Large intestine (tissue), 3 donors: Measurements from ENCODE around the gene IKZF4. TPM values are rescaled to one million over a fixed set of nuclear protein-coding genes. Genes with fewer than 3 reads are reported as not detected.
"Not testable (repeated sequence)": the region's sequence is repeated elsewhere in the genome, so short reads cannot be mapped to it uniquely, and the experiment has no call there.

ENCODE experiments used
- DNase-seq, 2 donors: peaks; one replicate each; pipeline versions ENCODE4 v3.0.0 to v3.0.0-alpha.2; 2013
- H3K27ac ChIP-seq: one replicate; pipeline ENCODE4 v1.5.1; 2013; ENCODE audit warnings: low read length
- H3K27me3 ChIP-seq: 2 replicates; pipeline ENCODE4 v1.6.1; 2013; ENCODE audit warnings: low read length; ENCODE audit not compliant: control insufficient read depth, insufficient read depth
- H3K36me3 ChIP-seq: 2 replicates; pipeline ENCODE4 v1.6.1; 2013; ENCODE audit warnings: low read length; ENCODE audit not compliant: control insufficient read depth, insufficient read depth
- H3K4me1 ChIP-seq: one replicate; pipeline ENCODE4 v1.6.1; 2013; ENCODE audit warnings: low read length; ENCODE audit not compliant: control insufficient read depth, insufficient read depth
- H3K4me3 ChIP-seq: one replicate; pipeline ENCODE4 v1.5.1; 2013; ENCODE audit warnings: low read length
- H3K9me3 ChIP-seq: one replicate; pipeline ENCODE4 v1.6.1; 2013; ENCODE audit warnings: mild to moderate bottlenecking, low read depth, low read length, moderate library complexity; ENCODE audit not compliant: control insufficient read depth
- WGBS: methylation state at CpG from one replicate; pipeline ENCODE4 v1.1.5; 2013; ENCODE audit warnings: low lambda C conversion rate; ENCODE audit not compliant: insufficient coverage; 5-methylcytosine and 5-hydroxymethylcytosine counted together
- polyA plus RNA-seq: library from polyadenylated mRNA; unstranded; fragments of 120-200 nt; gene quantifications from one replicate; pipeline ENCODE4 v1.2.1, GENCODE V29; 2013

IKZF4 gene
- polyA plus RNA-seq, 1 donor = 13.5 TPM

- Histone ChIP-seq H3K36me3 (peaks cover 49% of the 10 kb centered on the region), H3K4me1 (no peaks in the 10 kb centered on the region)
- no peak for DNase-seq
These were observed 38.4 kb upstream of the IKZF4 start for GRCh38 chr12:55982319-55982936.

GRCh38 chr12:55983232-55983842 is 37.5 kb upstream of the IKZF4 start:
- H3K9me3 ChIP-seq = no peaks in the 10 kb centered on the region
- WGBS = no CpG with 5 or more reads among the region's 4 CpGs
- no peaks in the 10 kb centered on the region for H3K4me1 ChIP-seq
- H3K36me3 ChIP-seq = peaks cover 55% of the 10 kb centered on the region
- H3K4me3 ChIP-seq = no peak overlapping the region
- no peaks in the 10 kb centered on the region for H3K27me3 ChIP-seq
- no peak overlapping the region for H3K27ac ChIP-seq
- no peak for DNase-seq

More at GRCh38 chr12:55982319-55982936, 38.4 kb upstream of the IKZF4 start:
- Histone ChIP-seq H3K4me3 (no peak overlapping the region), H3K27me3 (no peaks in the 10 kb centered on the region), H3K27ac (no peak overlapping the region), H3K9me3 (no peaks in the 10 kb centered on the region)
- WGBS = no CpG with 5 or more reads among the region's 3 CpGs

GRCh38 chr12:55984861-55985260 is 36.0 kb upstream of the IKZF4 start:
- Histone ChIP-seq H3K4me1 (no peaks in the 10 kb centered on the region), H3K4me3 (no peak overlapping the region), H3K27me3 (no peaks in the 10 kb centered on the region), H3K27ac (no peak overlapping the region), H3K9me3 (no peaks in the 10 kb centered on the region), H3K36me3 (peaks cover 63% of the 10 kb centered on the region)
- no peak for DNase-seq
- no CpG with 5 or more reads among the region's 2 CpGs for WGBS

GRCh38 chr12:55985341-55985740 is 35.5 kb upstream of the IKZF4 start:
- Histone ChIP-seq H3K27ac (no peak overlapping the region), H3K4me3 (no peak overlapping the region), H3K9me3 (no peaks in the 10 kb centered on the region), H3K36me3 (peaks cover 65% of the 10 kb centered on the region), H3K27me3 (no peaks in the 10 kb centered on the region), H3K4me1 (no peaks in the 10 kb centered on the region)
- DNase-seq = no peak
- WGBS = 100% methylated on average over 1 of the region's 4 CpGs

GRCh38 chr12:55985976-55986375 is 34.9 kb upstream of the IKZF4 start:
- H3K4me1 ChIP-seq, DNase-seq, H3K9me3 ChIP-seq, H3K27ac ChIP-seq, H3K4me3 ChIP-seq, H3K27me3 ChIP-seq: not testable (repeated sequence)
- H3K36me3 ChIP-seq = peaks cover 68% of the 10 kb centered on the region
- 100% methylated on average over 1 of the region's 7 CpGs for WGBS

GRCh38 chr12:55991110-55991509 is 29.7 kb upstream of the IKZF4 start:
- no peak for DNase-seq
- Histone ChIP-seq H3K9me3 (no peaks in the 10 kb centered on the region), H3K27ac (no peak overlapping the region), H3K27me3 (no peaks in the 10 kb centered on the region), H3K36me3 (peaks cover 80% of the 10 kb centered on the region), H3K4me1 (peaks cover 33% of the 10 kb centered on the region), H3K4me3 (no peak overlapping the region)
- no CpG with 5 or more reads among the region's 3 CpGs for whole genome bisulfite sequencing

- peak in 1 of 2 donors; percentile 50 for DNase-seq
- H3K36me3 ChIP-seq = peaks cover 62% of the 10 kb centered on the region
- peak overlapping the region; percentile 68 for H3K27ac ChIP-seq
- peaks cover 44% of the 10 kb centered on the region for H3K4me1 ChIP-seq
- H3K9me3 ChIP-seq = no peaks in the 10 kb centered on the region
- no CpG with 5 or more reads among the region's 4 CpGs for WGBS
- H3K27me3 ChIP-seq = no peaks in the 10 kb centered on the region
- H3K4me3 ChIP-seq = no peak overlapping the region
These were observed 27.5 kb upstream of the IKZF4 start for GRCh38 chr12:55993230-55993853.

GRCh38 chr12:55995366-55995765 is 25.5 kb upstream of the IKZF4 start:
- H3K27me3 ChIP-seq = no peaks in the 10 kb centered on the region
- peaks cover 50% of the 10 kb centered on the region for H3K4me1 ChIP-seq
- peaks cover 45% of the 10 kb centered on the region for H3K36me3 ChIP-seq
- H3K27ac ChIP-seq = peak overlapping the region; percentile 89
- 0% methylated on average over 1 of the region's 8 CpGs for WGBS
- no peak overlapping the region for H3K4me3 ChIP-seq
- peak; percentile 57 to 76 for DNase-seq
- no peaks in the 10 kb centered on the region for H3K9me3 ChIP-seq

- WGBS = no CpG with 5 or more reads among the region's 14 CpGs
- Histone ChIP-seq H3K27ac (peak overlapping the region; percentile 89), H3K4me3 (peak overlapping the region; percentile 82), H3K36me3 (peaks cover 36% of the 10 kb centered on the region), H3K9me3 (no peaks in the 10 kb centered on the region), H3K27me3 (no peaks in the 10 kb centered on the region), H3K4me1 (peaks cover 59% of the 10 kb centered on the region)
- peak; percentile 40 to 60 for DNase-seq
These were observed 24.6 kb upstream of the IKZF4 start for GRCh38 chr12:55996201-55996714.

- Histone ChIP-seq H3K36me3 (peaks cover 31% of the 10 kb centered on the region), H3K9me3 (no peaks in the 10 kb centered on the region), H3K27me3 (no peaks in the 10 kb centered on the region), H3K4me3 (peak within 1 kb of the TSS; percentile 82), H3K27ac (peak within 1 kb of the TSS; percentile 89), H3K4me1 (peaks cover 65% of the 10 kb centered on the region)
- 6% methylated on average over 2 of the region's 27 CpGs for WGBS
- peak; percentile 95 to 97 for DNase-seq
These were observed 23.9 kb upstream of the IKZF4 start, which contains the start of gene SUOX for GRCh38 chr12:55996715-55997534. TSS of gene SUOX (plus strand) at chr12:55997276. CDS start at chr12:56002222, 4,946 bp downstream.
